Ascending aorta (tissue), 2 donors: ENCODE results near the gene FGF19. TPM values are rescaled to one million over a fixed set of nuclear protein-coding genes. Genes with fewer than 3 reads are reported as not detected.

Experiments used
- DNase-seq, 2 donors: peaks; one replicate each; pipeline ENCODE4 v3.0.0-alpha.2; 2019; ENCODE audit warnings: low spot score in 2 of 2
- H3K27ac ChIP-seq, 2 donors: fragments of 200-600 bp; sonication (generic); one replicate each; pipeline ENCODE4 v1.5.1; 2016 to 2017; ENCODE audit warnings: mild to moderate bottlenecking in 1 of 2
- H3K27me3 ChIP-seq: fragments of 200-600 bp; sonication (generic); one replicate; pipeline ENCODE4 v1.5.1; 2017
- H3K36me3 ChIP-seq, 2 donors: fragments of 200-600 bp; sonication (generic); one replicate each; pipeline ENCODE4 v1.5.1; 2016
- H3K4me1 ChIP-seq, 2 donors: fragments of 200-600 bp; sonication (generic); one replicate each; pipeline ENCODE4 v1.5.1; 2016 to 2017; ENCODE audit warnings: mild to moderate bottlenecking in 1 of 2
- H3K4me3 ChIP-seq, 2 donors: fragments of 200-600 bp; sonication (generic); one replicate each; pipeline ENCODE4 v1.5.1; 2016 to 2017; ENCODE audit warnings: mild to moderate bottlenecking in 1 of 2
- H3K9me3 ChIP-seq, 2 donors: fragments of 200-600 bp; sonication (generic); one replicate each; pipeline ENCODE4 v1.5.1; 2016
- intact Hi-C: fragments of 100-400 bp; cut with DNase I; formaldehyde crosslinking; loops from one replicate; pipeline ENCODE4 v1.15.1; 2023
- total RNA-seq: library from RNA; depleted of rRNA; stranded (reverse); fragments of >200 nt; gene quantifications from one replicate; pipeline ENCODE4 v1.1.0, GENCODE V29; 2016
- TF ChIP-seq, protein P1 (sequence below), 3 experiments: fragments of 200-600 bp in 2 of 3; fragments of 450-650 bp in 1 of 3; sonication (generic) in 2 of 3; IDR thresholded peaks; one replicate each; pipeline ENCODE4 v1.5.1; 2016 to 2019; ENCODE audit warnings: antibody characterized with exemption in 3 of 3, mild to moderate bottlenecking in 1 of 3, moderate library complexity in 1 of 3

FGF19 gene
- total RNA-seq, 1 donor from 2014 or later, result not detected

DNA sequence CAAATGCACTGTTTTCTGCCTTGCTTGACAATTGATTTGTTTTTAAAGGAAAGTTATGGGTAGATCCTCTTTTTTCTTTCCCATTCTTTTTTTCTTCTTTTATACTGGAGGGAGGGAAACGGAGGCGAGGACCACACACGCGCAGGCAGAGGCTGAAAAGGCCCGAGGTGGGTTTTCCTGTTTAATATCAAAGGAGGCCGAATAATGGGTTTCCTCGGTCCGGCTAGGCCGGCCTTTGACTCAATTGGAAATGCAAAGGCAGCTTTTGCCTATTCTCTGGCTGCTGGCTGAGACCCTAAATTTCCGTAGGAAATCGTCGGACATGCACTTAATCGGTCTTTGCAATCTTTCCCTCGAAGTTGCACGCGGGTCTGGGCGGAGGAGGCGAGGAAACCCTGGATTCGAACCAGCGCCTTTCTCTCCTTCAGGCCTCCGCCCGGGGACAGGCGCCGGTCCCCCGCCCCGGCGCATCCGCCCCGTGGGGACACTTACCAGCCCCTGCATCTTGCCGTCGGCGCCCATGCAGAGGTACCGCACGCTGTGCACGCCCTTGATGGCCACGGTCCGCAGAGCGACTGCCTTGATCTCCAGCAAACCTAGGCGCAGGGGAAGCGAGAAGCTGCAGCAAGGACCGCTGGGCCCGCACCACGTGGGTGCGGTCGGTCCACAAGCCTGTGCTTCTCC, 911 bp downstream of the FGF19 start:
- intact Hi-C loops, result loop anchor here (5.0 kb wide), 1 partner anchor 489 kb away; no protein-coding TSS in a partner anchor
- Histone ChIP-seq H3K27ac (no peak overlapping the region), H3K4me3 (peak overlapping the region in 1 of 2 donors; percentile 40), H3K36me3 (no peaks in the 10 kb centered on the region), H3K9me3 (no peaks in the 10 kb centered on the region), H3K4me1 (peaks cover 0 to 14% of the 10 kb centered on the region in 2 donors), H3K27me3 (peaks cover 16% of the 10 kb centered on the region)
- no peak for DNase-seq
- TF ChIP-seq, protein P1, sequence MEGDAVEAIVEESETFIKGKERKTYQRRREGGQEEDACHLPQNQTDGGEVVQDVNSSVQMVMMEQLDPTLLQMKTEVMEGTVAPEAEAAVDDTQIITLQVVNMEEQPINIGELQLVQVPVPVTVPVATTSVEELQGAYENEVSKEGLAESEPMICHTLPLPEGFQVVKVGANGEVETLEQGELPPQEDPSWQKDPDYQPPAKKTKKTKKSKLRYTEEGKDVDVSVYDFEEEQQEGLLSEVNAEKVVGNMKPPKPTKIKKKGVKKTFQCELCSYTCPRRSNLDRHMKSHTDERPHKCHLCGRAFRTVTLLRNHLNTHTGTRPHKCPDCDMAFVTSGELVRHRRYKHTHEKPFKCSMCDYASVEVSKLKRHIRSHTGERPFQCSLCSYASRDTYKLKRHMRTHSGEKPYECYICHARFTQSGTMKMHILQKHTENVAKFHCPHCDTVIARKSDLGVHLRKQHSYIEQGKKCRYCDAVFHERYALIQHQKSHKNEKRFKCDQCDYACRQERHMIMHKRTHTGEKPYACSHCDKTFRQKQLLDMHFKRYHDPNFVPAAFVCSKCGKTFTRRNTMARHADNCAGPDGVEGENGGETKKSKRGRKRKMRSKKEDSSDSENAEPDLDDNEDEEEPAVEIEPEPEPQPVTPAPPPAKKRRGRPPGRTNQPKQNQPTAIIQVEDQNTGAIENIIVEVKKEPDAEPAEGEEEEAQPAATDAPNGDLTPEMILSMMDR (IDR thresholded peaks at IDR 0.05), result no peak

DNA sequence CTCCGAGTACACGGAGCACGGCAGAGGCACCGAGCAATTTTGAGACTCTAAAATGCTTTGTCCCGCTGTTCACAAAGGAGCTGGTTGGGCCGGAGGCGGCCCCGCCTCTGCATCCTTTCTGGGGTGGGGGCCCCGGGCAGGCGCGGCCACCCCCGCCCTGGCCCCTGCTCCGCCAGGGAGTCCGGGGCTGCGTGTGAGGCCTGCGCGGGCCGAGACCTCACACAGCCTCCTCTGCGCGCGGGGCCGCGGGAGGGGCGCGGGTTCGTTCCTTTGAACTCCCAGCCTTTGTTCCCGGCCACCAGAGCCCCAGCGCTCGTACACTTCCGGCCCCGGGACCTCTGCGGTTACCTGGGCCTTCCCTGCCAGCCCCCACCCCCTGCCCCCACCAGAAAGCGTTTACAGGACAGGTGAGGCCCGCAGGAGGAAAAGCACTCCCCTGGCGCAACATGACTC, 1.6 kb downstream of the FGF19 start:
- no peak for DNase-seq
- H3K4me1 ChIP-seq, result peaks cover 0 to 14% of the 10 kb centered on the region in 2 donors
- H3K9me3 ChIP-seq, result no peaks in the 10 kb centered on the region
- no peak overlapping the region for H3K27ac ChIP-seq
- TF ChIP-seq, protein P1 (IDR thresholded peaks at IDR 0.05), result no peak
- intact Hi-C loops, result loop anchor here (5.0 kb wide), 1 partner anchor 490 kb away; no protein-coding TSS in a partner anchor
- no peak overlapping the region for H3K4me3 ChIP-seq
- H3K36me3 ChIP-seq, result no peaks in the 10 kb centered on the region
- H3K27me3 ChIP-seq, result peaks cover 16% of the 10 kb centered on the region

DNA sequence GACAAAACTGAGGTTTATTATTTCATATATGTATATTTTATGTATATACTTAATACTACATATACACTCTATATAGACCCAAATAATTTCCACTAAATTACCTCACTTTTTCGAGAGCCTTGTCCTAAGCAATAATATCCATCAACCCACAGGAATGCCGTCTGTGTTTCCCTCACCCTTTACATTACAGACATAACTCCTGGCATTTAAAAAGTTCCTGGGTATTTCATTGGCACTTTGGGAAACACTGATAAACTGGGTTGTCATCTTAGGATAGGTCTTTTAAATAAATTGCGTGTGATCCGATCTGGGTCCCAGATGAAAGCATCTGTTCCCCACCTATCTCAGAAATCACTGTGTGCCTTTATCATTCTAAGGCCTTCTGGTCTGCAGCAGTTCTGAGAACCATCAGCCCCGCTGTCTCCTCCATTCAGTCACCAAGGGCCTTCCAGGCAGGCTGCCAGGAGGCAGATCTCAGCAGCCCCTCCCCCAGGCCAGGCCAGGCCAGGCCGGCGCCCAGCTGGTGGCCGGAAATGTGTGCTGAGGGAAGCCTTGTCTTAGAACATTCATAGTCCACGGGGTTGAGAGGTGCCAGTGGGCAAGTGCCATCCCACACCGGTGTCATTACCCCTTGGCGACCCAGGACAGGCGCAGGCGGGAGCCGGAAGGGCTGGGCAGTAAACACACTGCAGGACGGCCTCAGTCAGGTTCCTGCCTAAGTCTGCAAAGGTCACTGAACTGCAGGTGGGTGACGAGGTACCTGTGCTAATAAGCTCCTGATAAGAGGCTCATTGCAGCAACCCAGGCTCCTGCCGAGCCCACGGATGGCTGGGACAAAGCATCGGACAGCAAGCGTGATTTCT, 3.3 kb downstream of the FGF19 start:
- peaks cover 16% of the 10 kb centered on the region for H3K27me3 ChIP-seq
- no peak overlapping the region for H3K4me3 ChIP-seq
- TF ChIP-seq, protein P1 (IDR thresholded peaks at IDR 0.05), result no peak
- peaks cover 0 to 14% of the 10 kb centered on the region in 2 donors for H3K4me1 ChIP-seq
- H3K27ac ChIP-seq, result no peak overlapping the region
- no peak for DNase-seq
- intact Hi-C loops, result loop anchor here (5.0 kb wide), 1 partner anchor 492 kb away; no protein-coding TSS in a partner anchor
- no peaks in the 10 kb centered on the region for H3K36me3 ChIP-seq
- H3K9me3 ChIP-seq, result no peaks in the 10 kb centered on the region

DNA sequence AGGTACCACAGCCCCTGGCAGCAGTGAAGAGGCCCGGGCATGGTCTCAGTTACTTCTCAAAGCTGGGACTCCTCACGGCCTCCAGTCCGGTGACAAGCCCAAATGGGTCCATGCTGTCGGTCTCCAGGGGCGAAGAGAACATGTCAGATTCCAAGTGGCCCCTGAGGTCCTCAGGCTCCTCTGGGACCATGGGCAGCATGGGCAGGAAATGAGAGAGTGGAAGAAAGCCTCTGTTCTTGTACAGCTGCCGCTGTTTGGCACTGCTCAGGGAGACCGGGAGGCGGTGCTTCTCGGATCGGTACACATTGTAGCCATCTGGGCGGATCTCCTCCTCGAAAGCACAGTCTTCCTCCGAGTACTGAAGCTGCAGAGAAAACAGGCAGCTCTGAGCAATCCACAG, 4.6 kb downstream of the FGF19 start:
- H3K27ac ChIP-seq, result no peak overlapping the region
- no peaks in the 10 kb centered on the region for H3K36me3 ChIP-seq
- TF ChIP-seq, protein P1 (IDR thresholded peaks at IDR 0.05), result no peak
- H3K4me1 ChIP-seq, result peaks cover 0 to 9% of the 10 kb centered on the region in 2 donors
- intact Hi-C loops, result no loop called here
- H3K27me3 ChIP-seq, result peaks cover 14% of the 10 kb centered on the region
- DNase-seq, result no peak
- H3K9me3 ChIP-seq, result no peaks in the 10 kb centered on the region
- no peak overlapping the region for H3K4me3 ChIP-seq

DNA sequence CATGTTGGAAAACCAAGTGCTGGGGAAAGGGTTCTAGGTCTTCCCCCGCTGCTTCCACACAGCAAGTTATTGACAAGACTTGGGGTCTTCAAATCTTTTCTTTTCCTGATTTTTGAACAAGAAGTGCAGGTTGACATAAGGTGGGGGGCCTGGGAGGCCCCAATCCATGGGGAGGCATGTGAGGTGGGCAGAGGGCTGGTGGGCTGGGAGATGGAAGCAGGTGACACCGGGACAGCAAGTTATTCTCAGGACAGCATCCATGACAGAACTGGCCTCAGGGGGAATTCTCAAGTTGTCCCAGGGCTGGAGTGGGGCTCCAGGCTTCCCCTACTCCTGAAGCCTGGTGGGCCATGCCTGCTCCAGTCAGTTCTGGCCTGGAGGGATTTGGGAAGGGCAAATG, 5.5 kb downstream of the FGF19 start:
- Histone ChIP-seq H3K4me3 (no peak overlapping the region), H3K36me3 (no peaks in the 10 kb centered on the region), H3K27me3 (peaks cover 8% of the 10 kb centered on the region), H3K4me1 (peaks cover 0 to 3% of the 10 kb centered on the region in 2 donors), H3K27ac (no peak overlapping the region), H3K9me3 (no peaks in the 10 kb centered on the region)
- TF ChIP-seq, protein P1 (IDR thresholded peaks at IDR 0.05), result no peak
- no peak for DNase-seq
- intact Hi-C loops, result no loop called here
